Left renal cortex interstitium (tissue), 4 donors: ENCODE measurements around the gene ZBTB37. TPM values are rescaled to one million over a fixed set of nuclear protein-coding genes. Genes with fewer than 3 reads are reported as not detected.
"Not testable (repeated sequence)": the region's sequence is repeated elsewhere in the genome, so short reads cannot be mapped to it uniquely, and the experiment has no call there.

ENCODE experiments used
- DNase-seq, 4 donors: peaks; one replicate each; pipeline ENCODE4 v3.0.0-alpha.2; 2013; ENCODE audit warnings: low read depth in 4 of 4, low spot score in 2 of 4, missing footprints in 1 of 4
- polyA plus RNA-seq, 4 donors: library from polyadenylated mRNA; unstranded; fragments of 120-200 nt; gene quantifications; one replicate each; pipeline ENCODE4 v1.2.1, GENCODE V29; 2013; ENCODE audit not compliant: insufficient read length in 4 of 4

The ZBTB37 gene
- polyA plus RNA-seq, 4 donors: 6.1 to 13.3 (median 9.0) TPM

DNA sequence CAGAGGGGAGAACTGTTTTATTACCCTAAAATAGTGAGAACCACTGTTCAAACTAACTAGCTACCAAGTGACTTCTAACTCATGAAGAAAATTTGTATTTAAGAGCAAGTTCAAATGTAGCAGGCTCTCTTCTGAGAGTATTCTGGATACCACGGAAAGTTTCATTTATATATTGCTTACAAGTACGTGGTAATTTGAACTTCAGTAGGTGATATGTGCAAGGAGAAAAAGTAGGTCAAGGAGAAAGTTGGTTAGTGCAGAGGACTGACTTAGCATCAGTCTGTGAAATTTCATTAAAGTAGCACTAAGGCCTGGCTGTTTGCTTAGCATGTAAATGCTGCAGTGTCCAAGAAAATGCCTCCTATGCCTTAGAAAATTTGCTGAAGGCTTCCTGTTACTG is 32.2 kb downstream of the ZBTB37 start:
- no peak for DNase-seq

DNA sequence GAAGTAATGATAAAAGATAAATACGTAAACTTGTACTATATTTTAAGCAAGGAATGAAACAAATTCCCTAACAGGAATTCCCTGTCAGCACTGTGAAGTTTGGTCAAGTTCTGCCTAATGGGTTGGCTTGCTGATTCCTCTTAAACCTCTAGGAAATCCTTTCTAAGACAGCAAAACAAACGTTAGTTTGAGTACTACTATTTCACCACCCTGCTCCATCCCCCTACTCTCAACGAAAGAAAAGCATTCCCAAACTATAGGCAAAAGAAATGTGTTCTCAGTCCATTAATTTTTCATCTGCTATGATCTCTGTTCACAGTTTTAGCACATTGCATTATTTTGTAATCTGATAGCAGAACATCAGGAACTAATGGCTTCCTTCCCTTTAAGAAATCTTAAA is 32.8 kb downstream of the ZBTB37 start:
- no peak for DNase-seq

DNA sequence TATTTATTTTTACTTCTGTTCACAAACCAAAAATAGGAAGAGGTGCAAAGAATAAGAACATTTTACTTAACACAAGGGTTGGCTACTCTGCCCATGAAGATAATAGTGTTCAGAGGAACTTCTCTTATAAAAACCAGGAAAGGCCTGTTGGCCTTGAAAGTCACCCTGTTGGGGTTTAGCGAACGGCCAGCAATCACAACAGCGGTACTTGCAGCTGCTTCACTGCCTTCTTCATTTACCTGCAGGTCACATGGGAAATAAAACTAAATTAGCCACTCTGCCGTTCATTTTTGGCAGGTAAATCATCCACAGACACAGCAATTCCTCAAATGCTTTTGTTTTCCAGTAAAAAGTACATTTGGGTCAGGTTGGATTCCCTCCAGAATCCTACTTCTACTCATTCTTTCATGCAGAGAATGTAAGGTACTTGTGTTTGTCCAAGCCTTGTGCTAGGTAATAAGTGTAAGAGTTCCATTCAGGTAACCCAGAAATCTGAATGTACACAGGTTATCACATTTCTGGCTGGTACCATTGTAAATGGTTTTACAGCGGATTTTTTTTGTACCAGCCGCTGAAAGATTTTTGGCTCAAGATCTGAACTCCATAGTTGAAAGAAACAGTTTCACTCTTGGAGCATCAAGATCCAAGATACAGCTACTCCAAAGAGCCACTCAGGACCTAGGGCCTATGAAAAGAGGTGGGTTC is 35.8 kb downstream of the ZBTB37 start:
- DNase-seq: no peak

DNA sequence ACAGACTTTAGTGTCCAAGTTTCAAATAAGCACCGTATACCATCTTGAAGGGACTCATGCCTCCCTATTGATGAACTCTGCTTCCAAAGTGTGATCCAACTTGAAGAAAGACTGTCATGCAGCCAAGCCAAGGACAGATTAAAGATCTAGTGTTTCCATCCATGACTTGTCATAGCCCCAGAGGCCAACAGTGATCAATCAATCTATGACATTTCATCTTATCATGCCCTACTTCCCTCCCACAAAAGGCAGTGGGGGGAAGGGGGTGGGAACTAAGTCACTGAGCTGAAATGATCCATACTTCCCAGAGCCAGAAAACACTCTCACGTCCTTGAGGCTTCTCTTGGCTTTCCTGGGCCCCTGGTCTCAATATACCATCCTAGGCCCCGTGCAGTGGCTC is 44.9 kb downstream of the ZBTB37 start:
- DNase-seq: no peak

DNA sequence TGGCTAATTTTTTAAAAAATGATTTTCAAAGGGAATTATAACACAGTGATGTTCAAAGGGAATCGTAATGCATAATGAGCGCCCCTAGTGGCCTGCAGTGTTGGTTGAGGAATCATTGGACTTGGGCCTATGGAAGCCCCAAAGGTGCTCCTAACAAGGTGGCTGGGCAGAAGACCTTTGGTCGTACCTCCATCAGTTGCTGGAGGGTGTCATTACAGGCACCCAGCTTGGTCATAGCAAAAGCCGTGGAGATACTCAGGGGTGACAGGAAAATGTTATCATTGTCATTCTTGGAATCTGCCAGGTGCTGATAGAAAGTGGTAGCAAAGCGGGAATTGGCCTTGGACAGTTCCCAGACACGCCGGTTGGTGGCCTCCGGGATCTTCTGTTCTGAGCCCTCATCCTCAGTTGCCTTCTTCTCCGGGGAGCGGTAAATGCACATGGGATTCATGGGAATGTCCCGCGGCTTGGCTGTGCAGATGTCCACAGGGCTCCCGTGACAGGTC is 46.2 kb downstream of the ZBTB37 start:
- DNase-seq: no peak

DNA sequence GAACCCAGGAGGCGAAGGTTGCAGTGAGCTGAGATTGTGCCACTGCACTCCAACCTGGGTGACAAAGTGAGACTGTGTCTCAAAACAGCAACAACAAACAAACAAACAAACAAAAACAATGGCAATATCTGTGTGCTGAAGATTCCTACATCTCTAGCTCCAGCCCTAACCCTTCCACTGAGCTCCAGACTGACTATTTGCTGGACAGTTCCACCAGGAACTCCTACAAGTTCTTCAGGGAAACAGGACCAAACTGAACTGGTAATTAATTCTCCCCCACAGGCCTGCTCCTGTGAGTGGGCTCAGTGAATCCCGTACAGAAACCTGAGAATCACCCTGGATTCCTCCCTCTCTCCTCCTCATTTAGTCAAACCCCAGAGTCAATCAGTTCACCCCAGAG is 47.4 kb downstream of the ZBTB37 start:
- no peak for DNase-seq

DNA sequence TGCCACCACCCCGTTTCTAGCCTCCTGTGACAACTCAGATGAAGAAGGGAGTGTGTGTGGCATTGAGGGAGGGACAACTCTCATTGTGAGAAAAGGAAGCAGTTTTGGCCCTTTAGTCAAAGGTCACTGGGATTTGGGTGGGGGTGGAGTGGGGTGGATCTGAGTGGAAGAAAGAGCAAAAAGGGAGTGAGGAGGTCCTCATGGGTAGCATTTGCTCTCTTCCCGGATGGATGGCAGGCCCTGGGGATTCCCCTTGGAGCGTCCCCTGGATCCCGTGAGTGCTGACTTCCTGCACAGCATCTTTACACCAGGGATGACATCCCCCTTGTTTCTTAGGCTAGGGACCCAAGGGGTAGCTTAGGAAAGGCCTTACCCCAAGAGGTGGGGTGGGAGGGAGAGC is 48.5 kb downstream of the ZBTB37 start:
- DNase-seq: no peak

DNA sequence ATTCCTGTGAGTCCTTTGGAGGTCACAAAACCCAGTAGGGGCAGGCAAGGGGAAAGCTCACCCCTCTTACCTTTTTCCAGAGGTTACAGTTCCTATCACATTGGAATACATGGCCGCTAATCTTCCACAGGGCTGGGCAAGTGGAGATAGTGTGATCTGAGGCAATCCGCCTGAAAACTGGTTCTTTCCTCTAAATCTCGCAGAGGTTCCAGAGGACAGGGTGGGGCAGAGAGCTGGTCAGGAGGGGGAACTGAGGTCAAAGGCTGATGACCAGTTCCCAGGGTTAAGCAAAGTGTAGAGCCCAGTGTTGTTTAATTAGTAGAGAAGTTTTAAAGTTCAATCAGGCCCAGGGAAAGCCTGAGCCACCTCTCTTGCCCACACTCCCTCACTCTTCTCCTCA is 49.0 kb downstream of the ZBTB37 start, which contains the start of gene SERPINC1:
Gene SERPINC1, minus strand, starts transcription at position 179 of the 400 bp plus-strand sequence. Its CDS starts 68 bp downstream, at position 111.
- no peak for DNase-seq

DNA sequence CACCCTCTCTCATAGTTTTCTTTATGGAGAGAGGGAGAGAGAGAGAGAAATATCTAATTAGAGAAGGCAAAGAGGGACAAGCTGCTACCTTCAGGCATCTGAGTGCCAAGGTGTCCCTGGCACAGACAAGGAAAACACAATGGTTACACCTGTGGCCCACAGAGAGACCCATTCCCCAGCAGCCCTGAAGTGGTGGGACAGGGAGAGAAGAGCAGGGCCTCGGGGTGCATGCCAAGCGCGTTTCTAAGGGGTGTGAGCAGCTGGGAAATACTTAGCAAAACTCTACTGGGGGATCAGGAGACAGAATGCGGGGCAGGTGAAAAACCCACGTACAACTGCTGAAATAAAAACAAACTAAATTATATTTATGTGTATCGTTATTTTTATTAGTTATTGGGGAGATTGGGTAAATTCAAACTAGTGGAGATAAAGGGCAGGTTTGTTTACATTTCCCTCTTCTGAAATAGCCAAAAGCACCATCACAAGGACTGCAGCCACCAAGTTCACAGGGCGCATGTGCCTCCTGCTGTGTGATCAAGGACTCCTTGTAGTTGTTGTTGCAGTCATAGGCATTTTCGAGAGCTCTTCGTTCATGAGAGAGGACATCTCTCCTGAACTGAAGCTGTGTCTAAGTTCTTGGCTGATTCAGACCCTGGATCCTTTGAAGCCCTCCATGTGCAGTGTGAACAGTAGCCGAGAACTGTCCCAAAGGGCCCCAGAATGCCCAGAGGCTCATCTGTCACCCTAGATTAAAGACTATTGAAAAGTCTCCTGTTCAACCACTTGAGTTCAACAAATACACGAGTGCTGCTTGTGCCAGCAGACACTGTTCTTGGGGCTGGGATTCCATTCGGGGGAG is 49.7 kb downstream of the ZBTB37 start:
- DNase-seq: no peak

DNA sequence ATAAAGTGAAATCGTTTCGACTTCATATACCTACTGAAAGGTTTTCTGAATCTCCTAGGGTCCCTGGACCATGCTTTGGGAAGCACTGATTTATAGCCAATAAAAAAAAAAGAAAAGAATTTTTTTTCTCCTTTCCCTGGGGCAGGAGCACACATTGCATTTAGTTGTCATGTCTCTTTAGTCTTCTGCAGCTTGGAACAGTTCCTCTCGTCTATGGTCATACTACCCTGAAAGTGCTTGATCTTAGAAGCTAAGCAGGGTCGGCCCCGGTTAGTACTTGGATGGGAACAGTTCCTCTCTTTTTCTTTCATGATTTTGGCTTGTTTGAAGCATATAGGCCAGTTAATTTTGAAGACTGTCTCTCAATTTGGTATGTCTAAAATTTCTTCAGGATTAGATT is 52.7 kb downstream of the ZBTB37 start:
- DNase-seq: no peak

DNA sequence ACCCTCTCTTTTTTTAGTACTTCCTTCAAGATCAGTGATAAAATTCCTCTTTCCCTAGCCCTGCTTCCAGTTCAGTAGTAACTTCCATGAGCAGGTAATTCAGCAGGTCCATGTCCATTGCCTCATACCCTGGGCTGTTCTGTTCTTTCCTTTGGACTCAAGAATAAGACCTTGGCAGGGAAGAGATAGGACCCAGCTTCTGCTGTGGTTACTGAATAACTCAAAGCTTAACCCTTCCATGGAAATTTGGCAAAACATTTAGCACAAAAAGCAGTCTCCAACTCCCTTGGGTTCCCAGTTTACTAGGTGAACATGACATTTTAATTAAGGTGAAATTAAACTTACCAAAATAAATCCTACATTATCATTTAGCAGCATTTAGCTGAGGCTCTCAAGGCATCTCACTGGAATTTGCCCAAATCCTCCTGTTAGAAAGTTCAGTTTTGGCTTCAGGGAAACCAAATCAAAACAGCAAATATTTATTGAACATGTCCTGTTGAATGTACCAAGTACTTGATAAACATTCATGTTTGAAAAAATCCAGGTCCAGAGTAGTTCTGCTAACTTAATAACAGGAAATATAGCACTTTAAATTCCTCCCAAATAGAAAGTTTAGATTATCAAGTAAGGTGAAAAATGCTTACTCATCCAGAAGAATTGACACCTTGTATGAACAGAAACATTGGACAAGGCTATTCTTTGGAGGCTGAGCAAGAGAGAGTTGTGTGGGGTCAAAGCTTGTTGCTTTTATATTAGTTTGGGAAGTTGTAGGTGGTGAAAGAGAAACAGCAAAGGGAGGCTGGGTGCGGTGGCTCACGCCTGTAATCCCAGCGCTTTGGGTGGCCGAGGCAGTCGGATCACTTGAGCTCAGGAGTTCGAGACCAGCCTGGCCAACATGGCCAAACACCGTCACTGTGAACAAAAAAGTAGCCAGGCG is 57.4 kb downstream of the ZBTB37 start:
- no peak for DNase-seq

DNA sequence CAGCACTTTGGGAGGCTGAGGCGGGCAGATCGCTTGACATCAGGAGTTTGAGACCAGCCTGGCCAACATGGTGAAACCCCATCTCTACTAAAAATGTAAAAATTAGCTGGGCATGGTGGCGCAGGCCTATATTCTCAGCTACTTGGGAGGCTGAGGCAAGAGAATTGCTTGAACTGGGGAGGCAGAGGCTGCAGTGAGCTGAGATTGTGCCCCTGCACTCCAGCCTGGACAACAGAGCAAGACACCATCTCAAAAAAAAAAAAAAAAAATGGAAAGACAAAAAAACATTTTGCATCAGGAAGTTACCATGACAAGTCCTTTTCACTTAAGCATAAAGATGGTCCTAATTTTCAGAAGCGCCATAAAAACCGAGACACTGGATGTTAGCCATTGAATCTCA is 62.4 kb downstream of the ZBTB37 start:
- DNase-seq: not testable (repeated sequence)

DNA sequence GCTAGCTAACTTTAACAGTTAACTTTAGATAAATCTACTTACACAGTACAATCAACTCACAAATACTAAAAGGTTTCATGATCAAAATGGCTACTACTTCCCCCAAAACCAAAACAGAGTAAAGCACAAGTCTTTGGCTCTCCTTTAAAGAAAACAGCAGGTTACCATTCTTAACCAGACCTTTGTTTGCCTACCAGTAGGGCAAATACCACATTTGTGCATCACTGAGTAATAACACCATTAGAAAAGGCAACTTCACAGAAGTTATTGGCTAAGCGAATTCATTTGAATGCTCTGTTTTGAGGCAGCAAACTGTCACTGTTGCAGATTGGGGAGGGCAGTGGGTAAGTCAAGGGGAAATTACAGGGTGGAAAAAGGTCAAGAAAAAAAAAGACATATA is 66.3 kb downstream of the ZBTB37 start:
- DNase-seq: no peak

DNA sequence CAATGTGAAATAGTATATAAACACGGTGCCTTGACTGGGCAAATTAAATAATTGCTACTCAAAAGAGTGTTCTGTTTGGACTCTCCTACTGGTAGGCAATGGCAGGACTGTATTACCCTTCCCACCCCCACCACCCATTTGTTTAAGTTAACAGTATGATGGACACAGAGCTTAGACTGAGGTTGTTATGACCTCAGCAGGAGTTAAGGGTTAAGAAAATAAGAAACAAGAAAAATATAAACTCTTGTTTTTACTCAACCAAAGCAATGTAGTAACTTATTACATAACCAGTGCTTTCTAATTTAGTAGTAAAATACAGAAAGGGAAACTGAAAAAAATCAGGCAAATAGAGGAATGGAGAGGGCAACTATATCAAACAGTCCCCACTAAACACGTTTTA is 68.9 kb downstream of the ZBTB37 start:
- no peak for DNase-seq

DNA sequence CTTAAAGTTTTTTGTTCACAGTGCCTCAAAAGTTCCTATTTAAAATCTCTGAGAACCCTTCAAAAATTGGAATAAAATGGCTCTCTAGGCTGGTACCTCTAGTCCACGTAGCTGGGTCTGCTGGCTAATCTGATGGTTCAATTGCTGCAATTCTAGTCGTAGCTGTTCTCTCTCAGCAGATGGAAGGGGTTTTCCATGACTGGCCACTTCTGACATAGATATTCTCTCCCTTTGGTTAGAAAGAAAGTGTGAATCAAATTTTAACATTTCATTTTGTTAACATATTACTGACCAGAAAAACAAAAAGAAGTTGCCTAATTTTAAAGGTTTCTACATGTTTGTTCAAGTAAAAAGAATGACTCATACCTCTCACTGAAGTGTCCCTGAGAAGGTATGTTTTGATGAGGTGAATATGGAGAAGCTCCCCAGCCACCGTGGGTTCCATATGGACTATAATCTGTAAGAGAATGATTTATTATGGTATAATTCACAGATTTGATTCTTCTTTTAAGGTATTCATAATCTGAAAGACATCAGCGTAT is 78.3 kb downstream of the ZBTB37 start:
- DNase-seq: no peak

DNA sequence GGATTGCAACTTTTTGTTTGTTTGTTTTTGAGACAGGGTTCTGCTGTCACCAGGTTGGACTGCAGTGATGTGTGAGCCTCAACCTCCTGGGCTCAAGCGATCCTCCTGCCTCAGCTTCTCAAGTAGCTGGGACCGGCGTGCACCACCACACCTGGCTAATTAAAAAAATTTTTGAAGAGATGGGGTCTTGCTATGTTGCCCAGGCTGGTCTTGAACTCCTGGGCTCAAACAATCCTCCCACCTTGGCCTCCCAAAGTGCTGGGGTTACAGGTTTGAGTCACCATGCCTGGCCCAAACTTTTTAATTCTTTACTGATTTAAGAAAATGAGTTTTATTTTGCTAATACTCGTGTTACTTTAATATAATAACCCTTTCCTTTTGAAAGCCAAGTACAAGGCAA is 80.4 kb downstream of the ZBTB37 start:
- no peak for DNase-seq
